Activated naive CD4-positive, alpha-beta T cell treated with anti-CD3 and anti-CD28 coated beads, Interleukin-2, amount 50 U/mL, for 24 hours (primary cell): ENCODE data around the gene FBXW12.

ENCODE experiments used
- H3K27ac Mint-ChIP-seq: one replicate; pipeline ENCODE4 v1.8.0; 2021; ENCODE audit warnings: mild to moderate bottlenecking, mixed read lengths
- H3K27me3 Mint-ChIP-seq: one replicate; pipeline ENCODE4 v1.8.0; 2021; ENCODE audit warnings: mixed read lengths
- H3K36me3 Mint-ChIP-seq: one replicate; pipeline ENCODE4 v1.8.0; 2021; ENCODE audit warnings: mixed read lengths
- H3K4me1 Mint-ChIP-seq: one replicate; pipeline ENCODE4 v1.8.0; 2021; ENCODE audit warnings: mixed read lengths
- H3K4me3 Mint-ChIP-seq: one replicate; pipeline ENCODE4 v1.8.0; 2021; ENCODE audit warnings: mild to moderate bottlenecking, mixed read lengths
- H3K9me3 Mint-ChIP-seq: one replicate; pipeline ENCODE4 v1.8.0; 2021; ENCODE audit warnings: mixed read lengths

Gene FBXW12

DNA sequence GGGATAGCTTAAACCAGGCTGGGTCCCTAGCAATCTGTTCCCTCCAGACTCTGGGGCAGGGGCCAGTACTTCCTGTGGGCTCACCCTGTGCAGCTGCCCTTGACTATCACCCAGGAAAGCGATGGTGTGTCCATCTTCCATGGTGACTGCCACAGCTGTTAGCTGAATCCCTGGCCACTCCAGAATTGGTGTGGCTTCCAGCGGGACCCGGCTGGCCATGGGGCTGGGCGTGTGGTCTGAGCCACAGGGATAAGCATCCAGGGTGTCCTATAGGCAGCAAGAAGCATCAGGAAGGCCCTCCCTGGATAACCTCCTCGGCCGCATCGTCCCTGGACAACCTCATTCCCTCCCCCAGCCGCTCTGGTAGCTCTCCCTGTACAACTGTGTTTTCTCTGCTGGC, 50.7 kb downstream of the FBXW12 start:
- Mint-ChIP-seq H3K4me1 (no peaks in the 10 kb centered on the region), H3K36me3 (no peaks in the 10 kb centered on the region), H3K27me3 (no peaks in the 10 kb centered on the region), H3K4me3 (no peak overlapping the region), H3K27ac (no peak overlapping the region), H3K9me3 (no peaks in the 10 kb centered on the region)

DNA sequence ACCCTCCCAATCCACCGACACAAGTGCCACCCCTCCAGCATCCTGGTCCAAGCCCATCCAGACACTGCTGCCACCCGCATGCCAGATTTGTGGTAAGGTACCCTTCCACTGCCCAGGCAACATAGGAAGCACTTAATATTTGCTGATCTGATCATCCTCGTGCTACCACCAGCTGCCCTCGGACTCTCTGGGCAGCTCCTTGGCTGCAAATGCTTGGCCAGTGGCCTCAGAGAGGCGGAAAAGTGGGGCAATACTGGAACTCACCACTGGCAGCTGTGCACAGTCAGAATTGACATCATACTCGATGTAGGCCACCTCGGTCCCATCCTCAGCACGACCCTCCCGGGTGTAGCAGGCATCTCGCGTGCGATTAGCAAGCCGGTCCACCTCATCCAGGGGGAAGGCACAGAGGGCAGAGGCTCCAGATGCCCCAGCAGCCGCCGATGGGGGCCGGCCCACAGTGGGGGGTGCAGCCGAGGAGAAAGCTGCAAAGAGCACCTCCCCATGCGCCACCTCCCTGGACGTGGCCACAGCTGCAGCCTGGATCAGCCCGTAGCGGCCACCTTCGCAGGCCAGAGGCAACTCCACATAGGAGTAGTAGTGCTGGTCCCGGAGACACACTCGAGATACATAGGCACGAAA, 51.3 kb downstream of the FBXW12 start:
- Mint-ChIP-seq H3K27me3 (no peaks in the 10 kb centered on the region), H3K27ac (no peak overlapping the region)

DNA sequence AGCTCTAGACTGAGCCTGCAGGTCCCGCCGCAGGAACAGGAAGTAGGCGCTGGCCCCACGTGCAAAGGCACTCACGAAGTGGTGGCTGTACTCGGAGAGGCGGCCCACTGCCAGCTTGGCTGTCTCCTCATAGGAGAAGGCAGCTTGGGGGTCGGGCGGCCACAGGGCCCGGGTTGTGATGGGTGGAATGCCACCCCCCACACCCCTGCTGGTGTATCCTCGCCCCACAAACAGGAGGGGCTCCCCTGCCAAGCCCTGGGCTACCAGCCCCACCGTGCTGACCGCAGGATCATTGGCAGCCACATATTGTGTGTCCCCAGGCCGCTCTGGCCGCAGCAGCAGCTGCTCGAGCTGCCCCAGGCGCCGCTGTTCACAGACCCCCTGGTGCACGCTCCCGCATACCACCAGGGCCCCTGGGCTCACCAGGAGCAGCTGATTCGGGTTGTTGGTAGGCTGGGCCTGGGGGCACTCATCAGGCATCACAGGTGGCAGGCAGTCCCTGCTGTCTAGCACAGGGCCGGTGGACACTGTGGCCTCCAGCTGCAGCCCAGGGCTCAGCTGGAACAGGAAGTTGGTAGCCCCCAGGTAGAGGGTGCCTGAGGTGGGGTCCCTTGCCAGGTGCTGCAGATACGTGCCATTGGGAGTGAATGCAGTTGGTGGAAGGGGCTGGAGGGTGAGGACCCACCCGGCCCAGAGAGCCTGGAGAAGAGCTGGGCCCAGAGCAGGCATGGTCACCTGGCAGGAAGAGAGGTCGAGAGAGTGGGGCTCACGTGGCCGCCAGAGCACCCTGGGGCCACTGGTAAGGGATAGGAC, 52.1 kb downstream of the FBXW12 start:
- Mint-ChIP-seq H3K27me3 (no peaks in the 10 kb centered on the region), H3K4me1 (no peaks in the 10 kb centered on the region), H3K4me3 (no peak overlapping the region), H3K27ac (no peak overlapping the region), H3K9me3 (no peaks in the 10 kb centered on the region), H3K36me3 (no peaks in the 10 kb centered on the region)

More for the DNA sequence above, 51.3 kb downstream of the FBXW12 start:
- Mint-ChIP-seq H3K36me3 (no peaks in the 10 kb centered on the region), H3K9me3 (no peaks in the 10 kb centered on the region), H3K4me3 (no peak overlapping the region), H3K4me1 (no peaks in the 10 kb centered on the region)

DNA sequence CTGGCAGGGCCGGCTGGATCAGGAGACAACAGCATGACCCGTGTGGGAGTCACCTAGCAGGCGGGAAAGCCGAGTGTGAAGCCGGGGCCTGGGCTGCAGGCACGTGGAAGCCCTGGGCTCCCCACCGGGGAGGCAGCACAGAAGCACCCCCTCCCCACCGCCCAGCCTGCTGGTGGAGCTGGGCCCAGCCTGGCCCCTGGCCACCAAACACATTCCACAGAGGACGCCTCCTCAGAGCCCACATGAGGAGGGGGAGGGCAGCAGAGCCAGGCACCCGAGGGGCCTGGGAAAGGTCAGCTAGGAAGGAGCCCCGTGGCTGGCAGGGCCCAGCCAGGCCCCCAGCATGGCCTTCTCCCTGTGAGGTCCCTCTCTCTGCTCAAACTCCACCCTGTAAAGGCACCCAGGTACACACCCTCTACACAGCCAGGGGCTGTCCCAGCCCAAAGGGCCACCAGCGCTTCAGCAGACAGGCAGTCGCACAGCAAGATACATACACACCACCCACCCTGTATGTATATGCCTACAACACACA, 53.3 kb downstream of the FBXW12 start:
- H3K9me3 Mint-ChIP-seq: no peaks in the 10 kb centered on the region
- H3K36me3 Mint-ChIP-seq: no peaks in the 10 kb centered on the region
- H3K27me3 Mint-ChIP-seq: no peaks in the 10 kb centered on the region
- H3K27ac Mint-ChIP-seq: no peak overlapping the region
- H3K4me3 Mint-ChIP-seq: no peak overlapping the region
- H3K4me1 Mint-ChIP-seq: no peaks in the 10 kb centered on the region

DNA sequence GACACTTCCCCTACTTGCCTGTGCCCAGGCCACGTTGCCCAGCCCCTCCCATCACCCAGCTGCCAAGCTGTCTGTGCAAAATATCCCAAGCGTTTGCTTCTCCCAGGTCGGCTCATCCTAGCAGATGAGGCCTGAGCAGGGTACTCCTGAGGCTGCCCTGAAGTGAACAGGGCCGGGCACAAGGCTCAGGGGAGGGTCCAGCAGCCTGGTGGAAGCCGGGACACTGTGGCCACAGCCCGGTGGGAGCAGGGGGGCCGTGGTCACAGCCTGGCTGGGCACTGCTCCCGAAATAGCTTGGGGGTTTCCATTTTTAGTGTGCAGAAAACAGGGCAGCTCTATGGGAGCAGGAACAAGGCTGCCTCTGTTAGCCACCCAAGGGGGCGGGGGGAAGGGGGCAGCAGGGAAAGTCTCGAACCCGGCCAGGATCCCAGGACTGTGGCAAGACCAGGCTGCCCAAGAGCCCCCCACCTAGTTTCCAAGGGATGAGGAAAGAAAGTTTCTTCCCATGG, 54.4 kb downstream of the FBXW12 start:
- H3K9me3 Mint-ChIP-seq: no peaks in the 10 kb centered on the region
- no peak overlapping the region for H3K27ac Mint-ChIP-seq
- H3K36me3 Mint-ChIP-seq: no peaks in the 10 kb centered on the region

DNA sequence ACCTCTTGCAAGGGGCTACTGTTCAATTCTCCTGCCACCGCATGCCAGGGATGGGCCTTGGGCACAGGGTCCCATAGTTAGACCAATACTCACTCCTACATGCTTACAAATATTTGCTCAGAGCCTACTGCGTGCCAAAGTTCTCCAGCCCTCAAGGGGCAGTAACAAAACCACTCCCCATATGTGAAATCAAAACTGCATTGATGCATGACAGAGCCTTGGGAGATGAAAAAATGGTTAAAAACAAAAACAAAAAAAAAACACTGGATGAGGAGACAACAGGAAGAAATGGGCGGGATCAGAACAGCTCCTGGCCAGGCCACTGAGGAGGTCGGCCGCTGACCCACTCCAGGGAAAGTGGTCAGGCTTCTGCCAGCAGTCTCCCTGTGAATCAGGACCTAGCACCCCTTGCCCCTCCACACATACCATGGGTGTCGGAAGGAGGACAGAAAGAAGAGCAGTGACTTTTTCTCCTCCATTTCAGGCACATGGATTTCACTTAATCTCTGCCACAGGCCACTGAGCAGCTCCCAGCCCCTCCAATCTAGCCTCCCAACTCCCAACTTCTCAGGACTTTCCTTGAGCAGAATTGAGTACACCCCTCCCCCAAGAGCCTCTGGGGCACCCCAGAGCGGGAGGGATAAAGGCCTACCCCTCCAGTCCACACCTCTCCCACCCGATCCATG, 55.1 kb downstream of the FBXW12 start:
- peaks cover 4% of the 10 kb centered on the region for H3K4me1 Mint-ChIP-seq
- no peaks in the 10 kb centered on the region for H3K36me3 Mint-ChIP-seq
- H3K4me3 Mint-ChIP-seq: no peak overlapping the region
- H3K27ac Mint-ChIP-seq: no peak overlapping the region
- no peaks in the 10 kb centered on the region for H3K9me3 Mint-ChIP-seq
- no peaks in the 10 kb centered on the region for H3K27me3 Mint-ChIP-seq

More for the DNA sequence above, 54.4 kb downstream of the FBXW12 start:
- Mint-ChIP-seq H3K4me1 (peaks cover 4% of the 10 kb centered on the region), H3K27me3 (no peaks in the 10 kb centered on the region), H3K4me3 (no peak overlapping the region)

DNA sequence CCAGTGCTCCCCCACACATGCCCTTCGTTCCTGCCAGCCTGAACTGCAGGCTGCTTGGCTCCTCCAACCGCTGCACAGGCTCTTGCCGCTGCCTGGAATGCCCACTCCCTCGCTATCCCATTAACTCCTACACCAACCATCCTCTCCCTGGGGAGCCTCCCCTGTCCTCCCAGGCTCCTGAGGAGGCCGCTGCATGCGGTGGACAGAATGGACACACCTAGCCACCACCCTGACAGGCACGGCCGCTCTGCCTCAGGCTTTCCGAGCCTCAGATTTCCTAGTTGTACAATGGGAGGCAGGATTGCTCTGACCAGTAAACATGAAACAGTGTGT, 55.6 kb downstream of the FBXW12 start:
- peaks cover 4% of the 10 kb centered on the region for H3K4me1 Mint-ChIP-seq
- no peaks in the 10 kb centered on the region for H3K36me3 Mint-ChIP-seq
- no peaks in the 10 kb centered on the region for H3K27me3 Mint-ChIP-seq
- no peaks in the 10 kb centered on the region for H3K9me3 Mint-ChIP-seq
- H3K27ac Mint-ChIP-seq: no peak overlapping the region
- H3K4me3 Mint-ChIP-seq: peak overlapping the region; percentile 44

DNA sequence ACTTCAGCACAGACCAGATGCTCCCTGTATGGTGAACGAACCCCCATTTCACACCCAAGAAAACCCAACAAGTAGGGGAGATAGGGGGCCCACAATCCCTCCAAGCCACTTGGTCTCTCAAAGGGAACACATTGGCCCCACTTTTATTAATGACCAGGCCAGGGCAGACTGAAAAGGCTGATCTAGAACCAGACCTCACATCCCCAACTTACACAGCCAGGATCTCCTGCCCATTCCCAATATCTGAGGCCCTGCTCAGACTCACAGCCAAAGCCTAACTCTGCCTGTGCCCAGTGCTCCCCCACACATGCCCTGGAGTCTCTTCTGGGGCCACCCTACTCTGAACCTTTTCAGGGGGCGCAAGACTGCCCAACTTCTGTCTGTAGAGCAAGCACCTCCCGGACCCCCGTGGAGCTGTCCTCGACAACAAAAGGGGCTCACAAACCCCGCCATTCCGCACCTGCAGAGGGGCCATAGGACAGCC, 56.1 kb downstream of the FBXW12 start:
- Mint-ChIP-seq H3K27me3 (no peaks in the 10 kb centered on the region), H3K27ac (no peak overlapping the region), H3K4me3 (peak overlapping the region; percentile 44), H3K4me1 (peaks cover 4% of the 10 kb centered on the region), H3K36me3 (no peaks in the 10 kb centered on the region), H3K9me3 (no peaks in the 10 kb centered on the region)

DNA sequence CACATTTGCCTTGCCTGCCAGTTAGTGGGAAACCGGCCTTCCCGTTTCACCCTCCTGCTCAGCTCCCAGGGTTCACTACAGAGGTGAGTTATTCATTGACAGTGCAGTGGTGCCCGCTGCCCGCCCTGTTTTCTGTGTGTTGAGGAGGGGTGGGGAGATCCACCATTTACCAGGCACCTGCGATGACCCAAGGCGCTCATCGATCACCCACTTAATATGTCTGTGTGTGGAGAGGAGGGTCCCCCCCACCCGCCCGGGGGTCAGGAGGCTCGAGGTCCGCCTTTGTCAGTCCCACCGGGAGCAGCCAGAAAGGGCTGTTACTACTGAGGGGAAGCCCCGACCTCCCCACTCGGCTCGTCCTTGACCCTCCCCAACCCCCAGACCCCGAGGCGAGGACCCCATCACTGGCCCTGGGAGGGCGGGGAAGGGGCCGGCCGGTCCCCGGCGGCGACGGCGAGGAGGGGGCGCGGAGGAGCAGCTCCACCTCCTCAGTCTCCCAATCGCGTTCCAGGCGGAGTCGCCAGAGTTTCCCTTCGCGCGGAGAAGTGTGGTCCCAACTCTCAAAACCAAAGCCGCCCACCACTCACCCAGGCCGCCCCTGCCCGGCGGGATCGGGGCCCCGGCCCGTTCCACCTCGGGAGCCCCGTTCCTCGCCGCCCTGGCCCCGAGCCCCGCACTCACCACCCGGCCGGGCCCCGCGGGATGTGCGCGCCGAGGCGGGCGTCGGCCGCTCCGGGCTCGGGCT, 56.7 kb downstream of the FBXW12 start:
- H3K36me3 Mint-ChIP-seq: no peaks in the 10 kb centered on the region
- H3K27me3 Mint-ChIP-seq: no peaks in the 10 kb centered on the region
- H3K9me3 Mint-ChIP-seq: no peaks in the 10 kb centered on the region
- H3K4me3 Mint-ChIP-seq: peak overlapping the region; percentile 44
- H3K27ac Mint-ChIP-seq: no peak overlapping the region
- peaks cover 4% of the 10 kb centered on the region for H3K4me1 Mint-ChIP-seq

DNA sequence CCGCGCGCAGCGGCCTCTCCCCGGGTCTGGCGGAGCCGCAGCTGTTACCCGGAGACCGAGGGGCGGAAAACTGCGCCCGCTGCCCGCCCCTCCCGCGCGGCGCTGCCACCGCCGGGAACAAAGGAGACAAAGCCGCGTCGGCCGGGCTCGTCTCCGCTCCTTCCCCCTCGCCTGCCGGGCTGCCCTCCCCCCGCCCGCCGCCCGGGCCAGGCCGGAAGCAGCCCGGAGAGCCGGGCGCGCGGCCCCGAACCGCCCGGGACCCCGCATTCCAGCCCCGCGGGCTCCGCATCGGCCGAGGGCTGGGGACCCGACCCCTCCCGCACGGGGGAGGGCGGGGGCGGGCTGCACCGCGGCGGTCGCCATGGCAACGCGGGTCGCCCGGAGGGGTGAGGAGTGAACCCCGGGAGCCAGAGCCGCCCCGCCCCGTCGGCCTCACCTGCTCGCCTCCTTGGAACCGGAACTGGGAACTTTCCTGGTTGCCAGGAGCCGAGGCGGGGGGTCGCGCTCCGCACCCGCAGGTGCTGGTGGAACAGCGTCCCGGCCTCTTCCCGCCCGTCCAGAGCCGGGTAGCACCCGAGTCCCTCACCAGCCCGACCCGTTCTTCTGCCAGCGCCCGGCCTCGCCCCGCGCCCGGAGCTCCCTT, 57.4 kb downstream of the FBXW12 start:
- no peak overlapping the region for H3K27ac Mint-ChIP-seq
- H3K4me1 Mint-ChIP-seq: peaks cover 9% of the 10 kb centered on the region
- H3K36me3 Mint-ChIP-seq: no peaks in the 10 kb centered on the region

DNA sequence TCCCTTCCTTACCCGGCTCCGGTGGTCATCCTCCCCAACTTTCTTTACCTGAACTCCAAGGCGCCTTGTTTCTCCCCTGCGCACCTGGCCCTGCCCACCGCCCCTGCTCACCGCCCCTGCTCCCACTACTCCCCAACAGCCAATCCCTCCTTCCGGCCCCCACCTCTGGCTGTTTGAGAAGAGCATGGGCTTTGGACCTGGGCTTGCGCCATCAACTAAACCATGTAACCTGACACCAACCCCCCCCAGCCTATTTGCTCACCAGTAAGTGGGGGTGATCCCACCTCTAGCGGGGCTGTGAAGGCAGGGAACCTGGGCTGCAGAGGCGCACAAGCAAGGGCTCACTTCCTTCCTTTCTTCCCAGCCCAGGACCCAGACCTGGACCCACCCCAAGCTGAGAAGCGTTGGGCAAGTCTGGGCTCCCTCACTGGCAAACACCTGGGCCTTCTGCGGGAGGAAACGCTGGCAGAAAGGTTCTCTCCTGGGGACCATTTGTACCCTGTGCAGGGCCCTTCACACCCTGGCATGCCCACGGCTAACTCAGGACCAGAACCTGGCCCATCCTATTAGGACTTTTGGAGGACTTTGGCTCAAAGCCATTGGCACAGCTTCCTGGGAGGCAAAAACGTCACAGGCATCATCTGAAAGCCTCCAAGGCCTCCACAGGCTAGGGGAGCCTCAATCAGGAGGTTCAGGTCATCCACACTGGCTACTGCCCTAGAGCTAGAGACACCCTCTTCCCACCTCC, 58.1 kb downstream of the FBXW12 start, which contains the start of gene PLXNB1:
Gene PLXNB1 (minus strand): TSS at position 127 of the 748 bp plus-strand sequence. CDS start 5,475 bp downstream, outside the sequence.
- no peak within 1 kb of the TSS for H3K27ac Mint-ChIP-seq
- peaks cover 13% of the 10 kb centered on the region for H3K4me1 Mint-ChIP-seq
- H3K27me3 Mint-ChIP-seq: no peaks in the 10 kb centered on the region
- H3K36me3 Mint-ChIP-seq: no peaks in the 10 kb centered on the region
- no peaks in the 10 kb centered on the region for H3K9me3 Mint-ChIP-seq
- peak within 1 kb of the TSS; percentile 80 for H3K4me3 Mint-ChIP-seq

More for the DNA sequence above, 57.4 kb downstream of the FBXW12 start:
- Mint-ChIP-seq H3K9me3 (no peaks in the 10 kb centered on the region), H3K27me3 (no peaks in the 10 kb centered on the region), H3K4me3 (peak overlapping the region; percentile 80)

DNA sequence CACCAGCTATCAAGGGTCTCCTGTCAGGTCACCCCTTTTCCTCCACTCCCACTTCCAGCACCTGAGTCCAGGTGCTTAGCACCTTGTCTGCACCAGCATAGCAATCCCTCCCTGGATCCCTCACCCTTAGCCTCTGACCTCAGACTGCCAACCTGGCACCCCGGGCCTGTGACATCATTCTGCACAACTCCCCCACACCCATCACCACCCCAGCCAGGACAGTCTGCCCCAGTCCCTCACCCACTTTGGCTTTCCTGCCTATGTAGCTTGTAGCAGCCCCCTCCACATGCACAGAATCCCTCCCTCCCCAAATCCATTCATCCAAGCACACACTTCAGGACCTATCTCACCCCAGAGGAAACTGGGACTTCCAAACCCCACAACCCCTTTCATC, 58.7 kb downstream of the FBXW12 start:
- no peak overlapping the region for H3K27ac Mint-ChIP-seq
- no peaks in the 10 kb centered on the region for H3K36me3 Mint-ChIP-seq
- peak overlapping the region; percentile 54 for H3K4me3 Mint-ChIP-seq
- H3K27me3 Mint-ChIP-seq: no peaks in the 10 kb centered on the region
- peaks cover 13% of the 10 kb centered on the region for H3K4me1 Mint-ChIP-seq
- H3K9me3 Mint-ChIP-seq: no peaks in the 10 kb centered on the region

DNA sequence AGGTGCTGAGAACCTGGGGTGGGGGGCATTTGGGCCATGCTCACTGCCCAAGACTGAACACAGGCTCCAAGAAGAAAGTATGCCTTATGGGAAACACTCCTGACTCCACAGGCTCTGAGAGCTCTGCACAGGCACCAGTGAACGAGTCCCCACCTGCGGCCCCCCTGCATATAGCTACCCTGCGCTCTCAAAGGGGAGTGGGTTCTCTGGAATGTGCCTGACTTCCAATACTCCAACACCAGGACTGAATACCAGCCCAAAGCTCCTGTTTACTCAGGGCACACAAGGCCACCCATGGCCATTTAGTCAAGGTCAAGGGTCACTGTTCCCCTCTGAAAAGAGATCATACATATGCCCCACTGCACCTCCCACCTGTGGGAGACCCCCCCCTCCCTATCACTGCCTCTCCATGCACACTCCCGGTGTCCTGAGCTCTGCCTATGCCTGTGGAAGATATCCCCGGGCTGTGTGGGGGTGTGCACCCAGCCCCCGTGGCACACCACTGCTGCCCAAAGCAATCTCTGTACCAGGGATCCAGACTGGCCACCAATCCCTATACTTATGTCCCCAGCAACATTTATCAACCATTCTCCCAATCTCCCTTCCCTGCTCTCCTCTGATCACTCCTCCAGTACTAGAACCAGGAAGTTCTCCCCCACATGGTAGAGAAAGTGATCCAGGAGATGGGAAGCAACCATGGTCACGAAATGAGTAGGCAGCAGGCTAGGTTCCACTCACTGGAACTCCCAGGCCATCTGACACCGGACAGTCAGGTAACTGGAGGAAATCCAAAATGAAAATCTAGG, 59.4 kb downstream of the FBXW12 start:
- H3K4me1 Mint-ChIP-seq: peaks cover 13% of the 10 kb centered on the region
- no peaks in the 10 kb centered on the region for H3K9me3 Mint-ChIP-seq
- peak overlapping the region; percentile 54 for H3K4me3 Mint-ChIP-seq
- H3K36me3 Mint-ChIP-seq: no peaks in the 10 kb centered on the region
- H3K27ac Mint-ChIP-seq: no peak overlapping the region
- no peaks in the 10 kb centered on the region for H3K27me3 Mint-ChIP-seq
